ENCODE results near the gene TCEAL3. TPM values are rescaled to one million over a fixed set of nuclear protein-coding genes. Genes with fewer than 3 reads are reported as not detected.
"Not testable (repeated sequence)": the region's sequence is repeated elsewhere in the genome, so short reads cannot be mapped to it uniquely, and the experiment has no call there.

The TCEAL3 gene, protein sequence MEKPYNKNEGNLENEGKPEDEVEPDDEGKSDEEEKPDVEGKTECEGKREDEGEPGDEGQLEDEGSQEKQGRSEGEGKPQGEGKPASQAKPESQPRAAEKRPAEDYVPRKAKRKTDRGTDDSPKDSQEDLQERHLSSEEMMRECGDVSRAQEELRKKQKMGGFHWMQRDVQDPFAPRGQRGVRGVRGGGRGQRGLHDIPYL
- total RNA-seq (2014; rRNA removed; shearing (Covaris generic)) = 2.6 TPM in 1 of 2 replicates, not detected in the other

GRCh38 chrX:103607364-103608305 is at the start of gene TCEAL3:
TSS of gene TCEAL3 (plus strand) at chrX:103607963. CDS start at chrX:103609065, 1,102 bp downstream.
- peak; percentile 64 for DNase-seq (ENCODE audit: low spot score)
- in situ Hi-C loops (cut with HindIII; ENCODE audit: low sequenced_read_pairs) = no loop called here

- in situ Hi-C loops (cut with HindIII; ENCODE audit: low sequenced_read_pairs) = no loop called here
- no peak for DNase-seq (ENCODE audit: low spot score)
These were observed 47.5 kb upstream of the TCEAL3 start for GRCh38 chrX:103560256-103560655.

- no peak for DNase-seq (ENCODE audit: low spot score)
- in situ Hi-C loops (cut with HindIII; ENCODE audit: low sequenced_read_pairs) = no loop called here
These were observed 45.0 kb upstream of the TCEAL3 start for GRCh38 chrX:103562801-103563200.

DNA sequence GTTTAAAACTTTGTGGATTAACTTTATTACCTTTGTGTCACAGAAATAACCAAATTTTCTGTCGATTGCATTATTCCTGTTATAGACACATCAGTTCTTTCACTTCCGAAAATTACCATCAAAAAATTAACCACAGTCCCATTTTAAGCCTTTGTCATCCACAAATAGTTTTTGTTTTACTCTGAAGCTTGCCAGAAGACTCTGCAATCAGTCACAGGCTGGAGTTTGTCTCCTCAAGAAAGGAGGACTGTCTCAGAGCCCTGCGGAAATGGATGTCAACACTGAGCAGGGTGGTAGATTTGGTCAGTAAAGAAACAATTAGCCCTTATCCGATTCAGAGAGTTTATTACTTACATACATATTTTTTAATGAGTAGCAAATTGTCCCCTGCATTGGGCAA is 42.6 kb upstream of the TCEAL3 start:
- in situ Hi-C loops (cut with HindIII; ENCODE audit: low sequenced_read_pairs) = no loop called here

DNA sequence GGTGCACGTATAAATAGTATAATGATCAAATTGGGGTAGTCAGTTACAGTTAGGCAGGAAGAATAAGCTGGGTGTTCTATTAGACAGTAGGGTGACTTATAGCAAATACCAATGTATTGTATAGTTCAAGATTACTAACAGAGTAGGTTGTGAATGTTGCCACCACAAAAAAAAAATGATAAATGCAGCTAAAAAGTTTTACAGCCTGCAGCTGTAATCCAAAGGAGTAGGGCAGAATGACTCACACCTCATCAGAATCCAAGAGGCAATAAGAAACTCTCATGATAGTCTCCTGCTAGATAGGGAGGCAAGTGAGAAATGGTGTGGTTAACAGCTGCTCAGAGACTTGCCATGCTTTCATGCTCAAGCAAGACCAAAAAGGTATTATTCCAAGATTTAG is 42.0 kb upstream of the TCEAL3 start:
- in situ Hi-C loops (cut with HindIII; ENCODE audit: low sequenced_read_pairs) = no loop called here

More for the DNA sequence above, 42.6 kb upstream of the TCEAL3 start:
- DNase-seq (ENCODE audit: low spot score) = no peak

DNA sequence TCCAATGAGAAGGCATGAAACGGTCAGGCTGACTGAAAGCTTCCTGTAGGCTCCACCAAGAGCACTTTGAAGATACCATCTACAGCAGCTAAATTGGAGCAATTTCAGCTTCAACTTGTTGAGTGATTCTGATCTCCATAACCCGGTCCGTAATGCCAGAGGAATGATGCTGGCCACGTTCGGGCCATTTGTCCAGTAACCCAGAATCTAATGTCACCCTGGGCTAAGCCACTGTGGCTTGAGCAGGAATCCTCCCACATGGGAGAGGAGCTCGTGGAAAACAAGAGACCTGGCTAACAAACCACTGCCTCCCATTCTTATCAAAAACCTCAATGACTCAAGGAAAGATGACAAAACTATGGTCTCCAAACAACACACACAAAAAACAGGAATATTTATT is 36.6 kb upstream of the TCEAL3 start:
- in situ Hi-C loops (cut with HindIII; ENCODE audit: low sequenced_read_pairs) = no loop called here
- no peak for DNase-seq (ENCODE audit: low spot score)

More for the DNA sequence above, 42.0 kb upstream of the TCEAL3 start:
- no peak for DNase-seq (ENCODE audit: low spot score)

DNA sequence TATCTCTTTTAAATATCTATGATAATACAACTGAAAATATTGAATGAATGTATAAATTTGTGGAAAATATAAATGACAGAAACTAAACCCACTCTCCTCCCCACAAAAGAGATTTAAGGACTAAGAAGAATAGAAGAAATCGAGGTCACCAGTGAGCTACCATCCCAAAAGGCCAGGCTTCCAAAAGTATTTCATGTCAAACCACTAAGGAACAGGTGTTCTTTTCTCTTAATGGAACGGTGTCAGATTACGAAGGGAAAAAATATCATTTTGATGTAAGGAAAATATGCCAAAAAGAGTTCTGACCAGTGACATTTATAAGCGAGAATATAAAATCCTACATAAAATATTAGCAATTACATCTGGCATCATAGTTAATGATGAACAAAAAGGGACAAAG is 36.0 kb upstream of the TCEAL3 start:
- no peak for DNase-seq (ENCODE audit: low spot score)
- in situ Hi-C loops (cut with HindIII; ENCODE audit: low sequenced_read_pairs) = no loop called here

GRCh38 chrX:103573202-103573601 is 34.6 kb upstream of the TCEAL3 start:
- DNase-seq (ENCODE audit: low spot score) = no peak
- in situ Hi-C loops (cut with HindIII; ENCODE audit: low sequenced_read_pairs) = no loop called here

DNA sequence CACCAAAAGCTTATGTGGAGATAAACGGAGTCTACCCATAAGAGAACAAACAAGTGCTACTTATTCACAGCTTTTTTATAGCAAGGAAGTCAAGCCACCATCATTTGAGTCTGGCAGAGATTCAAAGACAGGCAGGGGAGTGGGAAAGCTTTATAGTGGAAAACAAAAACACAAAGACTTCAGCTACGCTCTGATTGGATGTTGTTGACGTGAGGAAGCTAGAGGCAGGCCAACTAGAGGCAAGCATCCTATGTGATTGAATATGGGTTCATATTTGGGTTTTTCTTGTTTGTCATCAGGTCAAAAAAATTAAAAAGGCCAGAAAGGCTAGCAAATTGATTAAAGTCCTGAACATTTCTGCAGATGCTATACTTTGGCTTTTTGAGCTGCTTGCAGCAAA is 23.2 kb upstream of the TCEAL3 start:
- no peak for DNase-seq (ENCODE audit: low spot score)
- in situ Hi-C loops (cut with HindIII; ENCODE audit: low sequenced_read_pairs) = no loop called here

GRCh38 chrX:103585411-103586313 is 22.1 kb upstream of the TCEAL3 start, which contains the start of gene TCEAL4:
TSS of gene TCEAL4 (plus strand) at chrX:103585515. CDS start at chrX:103586676, 1,161 bp downstream.
- DNase-seq (ENCODE audit: low spot score) = peak; percentile 71
- in situ Hi-C loops (cut with HindIII; ENCODE audit: low sequenced_read_pairs) = no loop called here

DNA sequence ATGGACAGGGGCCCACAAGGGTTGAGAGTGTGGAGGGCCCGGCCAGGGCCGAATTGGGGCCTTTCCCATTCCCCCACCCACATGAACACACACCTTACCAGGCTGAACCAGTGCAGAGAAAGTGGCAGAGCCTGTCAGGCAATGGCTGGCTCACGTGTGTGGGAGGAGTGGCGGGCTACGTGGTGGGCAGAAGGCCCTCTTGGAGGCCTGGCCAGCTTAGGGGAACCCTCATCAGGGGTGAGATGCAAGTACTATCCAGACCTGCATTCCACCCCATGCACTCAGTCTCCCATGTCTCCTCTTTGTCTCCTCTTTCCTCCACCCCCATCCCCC is 21.5 kb upstream of the TCEAL3 start:
- in situ Hi-C loops (cut with HindIII; ENCODE audit: low sequenced_read_pairs) = no loop called here
- DNase-seq (ENCODE audit: low spot score) = peak; percentile 22

DNA sequence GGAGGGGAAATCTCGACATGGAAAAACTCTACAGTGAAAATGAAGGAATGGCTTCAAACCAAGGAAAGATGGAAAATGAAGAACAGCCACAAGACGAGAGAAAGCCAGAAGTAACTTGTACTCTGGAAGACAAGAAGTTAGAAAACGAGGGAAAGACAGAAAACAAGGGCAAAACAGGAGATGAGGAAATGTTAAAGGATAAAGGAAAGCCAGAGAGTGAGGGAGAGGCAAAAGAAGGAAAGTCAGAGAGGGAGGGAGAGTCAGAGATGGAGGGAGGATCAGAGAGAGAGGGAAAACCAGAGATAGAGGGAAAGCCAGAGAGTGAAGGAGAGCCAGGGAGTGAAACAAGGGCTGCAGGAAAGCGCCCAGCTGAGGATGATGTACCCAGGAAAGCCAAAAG is 21.1 kb upstream of the TCEAL3 start:
- no peak for DNase-seq (ENCODE audit: low spot score)
- in situ Hi-C loops (cut with HindIII; ENCODE audit: low sequenced_read_pairs) = no loop called here

DNA sequence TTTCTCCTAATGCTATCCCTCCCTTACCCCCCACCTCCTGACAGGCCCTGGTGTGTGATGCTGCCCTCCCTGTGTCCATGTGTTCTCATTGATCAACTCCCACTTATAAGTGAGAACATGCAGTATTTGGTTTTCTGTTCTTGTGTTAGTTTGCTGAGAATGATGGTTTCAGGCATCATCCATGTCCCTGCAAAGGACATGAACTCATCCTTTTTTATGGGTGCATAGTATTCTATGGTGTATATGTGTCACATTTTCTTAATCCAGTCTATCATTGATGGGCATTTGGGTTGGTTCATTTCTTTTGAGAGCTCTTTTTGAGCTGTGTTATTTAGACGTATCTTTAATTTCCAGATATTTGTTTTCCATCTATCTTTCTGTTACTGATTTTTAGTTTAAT is 15.5 kb upstream of the TCEAL3 start:
- DNase-seq (ENCODE audit: low spot score); in situ Hi-C loops (cut with HindIII; ENCODE audit: low sequenced_read_pairs): not testable (repeated sequence)

GRCh38 chrX:103595202-103595601 is 12.6 kb upstream of the TCEAL3 start:
- DNase-seq (ENCODE audit: low spot score); in situ Hi-C loops (cut with HindIII; ENCODE audit: low sequenced_read_pairs): not testable (repeated sequence)

- in situ Hi-C loops (cut with HindIII; ENCODE audit: low sequenced_read_pairs) = no loop called here
- peak; percentile 38 for DNase-seq (ENCODE audit: low spot score)
These were observed 672 bp downstream of the TCEAL3 start for GRCh38 chrX:103608306-103608963.

GRCh38 chrX:103610282-103610681 is 2.5 kb downstream of the TCEAL3 start:
- no peak for DNase-seq (ENCODE audit: low spot score)
- in situ Hi-C loops (cut with HindIII; ENCODE audit: low sequenced_read_pairs) = no loop called here

- in situ Hi-C loops (cut with HindIII; ENCODE audit: low sequenced_read_pairs) = no loop called here
These were observed 5.7 kb downstream of the TCEAL3 start for GRCh38 chrX:103613362-103613890.

DNA sequence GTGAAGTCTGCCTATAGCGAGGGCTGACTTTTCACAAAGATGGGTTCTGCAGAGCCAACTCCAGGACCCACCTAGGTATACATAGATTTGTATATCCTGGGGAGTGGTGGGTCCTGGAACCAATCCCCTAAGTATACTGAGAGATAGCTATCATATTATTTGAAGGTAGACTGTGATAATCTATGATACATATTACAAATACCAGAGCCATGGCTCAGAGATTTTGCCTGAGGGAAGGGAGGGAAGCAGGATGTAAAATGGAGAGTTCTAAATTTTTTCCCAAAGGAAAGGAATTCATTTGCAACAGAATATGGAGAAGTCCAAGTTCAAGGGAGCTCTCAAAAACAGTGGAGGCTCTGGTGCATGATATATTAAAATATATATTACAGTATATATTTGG is 7.2 kb downstream of the TCEAL3 start:
- DNase-seq (ENCODE audit: low spot score) = no peak
- in situ Hi-C loops (cut with HindIII; ENCODE audit: low sequenced_read_pairs) = no loop called here

More at GRCh38 chrX:103613362-103613890, 5.7 kb downstream of the TCEAL3 start:
- no peak for DNase-seq (ENCODE audit: low spot score)

Measured in G401 (cell line).